NCI-H2196 treated with DMSO at 0.1 percent for 48 hours (cell line): ENCODE data around the gene WWOX.

Experiments
- DNase-seq: peaks from one replicate; lab custom pipeline; 2025; ENCODE audit not compliant: unreplicated experiment; lab: John Stamatoyannopoulos, UW

Gene WWOX

GRCh38 chr16:78192734-78193488 is 93.5 kb downstream of the WWOX start:
- DNase-seq: no peak

GRCh38 chr16:78194948-78195347 is 95.5 kb downstream of the WWOX start:
- DNase-seq: no peak

GRCh38 chr16:78195797-78196196 is 96.3 kb downstream of the WWOX start:
- no peak for DNase-seq

- no peak for DNase-seq
Measured at GRCh38 chr16:78196502-78196901, 97.0 kb downstream of the WWOX start.

GRCh38 chr16:78198288-78198687 is 98.8 kb downstream of the WWOX start:
- no peak for DNase-seq

DNA sequence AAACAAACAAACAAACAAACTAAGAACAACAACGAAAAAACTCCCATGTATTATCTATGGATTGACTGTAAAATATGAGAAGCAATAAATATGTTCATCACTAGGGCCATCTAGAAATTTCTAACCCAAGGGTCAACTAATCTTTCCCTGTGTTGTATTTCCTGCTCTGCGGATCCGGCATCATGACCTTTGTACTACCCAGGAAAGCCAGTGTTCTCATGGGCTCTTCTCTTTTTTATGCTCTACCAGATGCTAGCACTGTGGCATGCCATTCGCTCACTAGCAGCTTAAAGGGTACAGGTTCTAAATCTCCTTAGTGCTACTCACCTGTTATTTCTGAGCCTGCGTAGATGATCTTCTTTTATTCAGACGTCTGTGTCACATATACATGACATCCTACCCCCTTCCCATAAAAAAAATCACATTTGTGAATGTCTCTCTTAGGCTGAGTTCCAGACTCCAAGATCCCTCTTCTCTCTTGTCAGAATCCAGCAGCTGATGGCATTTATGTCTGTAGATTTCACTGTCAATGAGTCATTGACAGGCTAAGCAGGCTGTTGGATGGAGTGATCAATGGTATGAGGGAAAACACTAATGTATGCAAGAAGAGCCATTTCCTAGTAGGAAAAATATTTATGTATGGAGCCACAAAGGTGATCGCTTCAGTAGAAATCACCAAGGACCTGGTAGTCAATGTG is 100.0 kb downstream of the WWOX start:
- no peak for DNase-seq

- DNase-seq: no peak
Measured at GRCh38 chr16:78200023-78200389, 100.6 kb downstream of the WWOX start.

- no peak for DNase-seq
Measured at GRCh38 chr16:78200623-78201096, 101.2 kb downstream of the WWOX start.

GRCh38 chr16:78205506-78205905 is 106.1 kb downstream of the WWOX start:
- DNase-seq: no peak

DNA sequence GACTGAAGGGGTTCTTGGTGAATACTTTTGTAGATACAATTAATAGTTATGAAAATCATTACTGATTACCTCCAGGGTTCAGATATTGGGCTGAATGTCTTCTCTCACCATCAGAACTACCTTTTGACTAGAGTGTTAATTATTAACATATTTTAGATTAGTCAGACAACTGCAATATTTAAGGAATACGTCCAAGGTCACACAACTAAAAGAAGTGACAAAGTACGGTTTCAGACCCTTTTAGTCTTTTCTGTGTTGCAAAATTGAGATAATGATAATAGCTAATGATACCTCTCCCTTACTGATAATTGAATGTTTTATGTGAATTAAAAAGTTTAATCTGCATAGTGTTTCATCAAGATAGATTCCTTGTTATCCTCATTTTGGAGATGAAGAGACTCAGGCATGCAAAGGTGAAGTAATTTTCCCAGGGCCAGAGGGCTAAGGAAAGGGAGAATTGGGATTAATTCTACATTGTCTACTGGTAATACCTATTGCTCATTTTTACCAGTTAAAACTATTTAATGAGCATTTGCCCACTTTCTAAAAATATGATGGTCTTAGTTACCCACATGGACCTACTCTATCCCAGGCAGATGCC is 107.3 kb downstream of the WWOX start:
- DNase-seq: no peak

- no peak for DNase-seq
Measured at GRCh38 chr16:78209951-78210661, 110.7 kb downstream of the WWOX start.

DNA sequence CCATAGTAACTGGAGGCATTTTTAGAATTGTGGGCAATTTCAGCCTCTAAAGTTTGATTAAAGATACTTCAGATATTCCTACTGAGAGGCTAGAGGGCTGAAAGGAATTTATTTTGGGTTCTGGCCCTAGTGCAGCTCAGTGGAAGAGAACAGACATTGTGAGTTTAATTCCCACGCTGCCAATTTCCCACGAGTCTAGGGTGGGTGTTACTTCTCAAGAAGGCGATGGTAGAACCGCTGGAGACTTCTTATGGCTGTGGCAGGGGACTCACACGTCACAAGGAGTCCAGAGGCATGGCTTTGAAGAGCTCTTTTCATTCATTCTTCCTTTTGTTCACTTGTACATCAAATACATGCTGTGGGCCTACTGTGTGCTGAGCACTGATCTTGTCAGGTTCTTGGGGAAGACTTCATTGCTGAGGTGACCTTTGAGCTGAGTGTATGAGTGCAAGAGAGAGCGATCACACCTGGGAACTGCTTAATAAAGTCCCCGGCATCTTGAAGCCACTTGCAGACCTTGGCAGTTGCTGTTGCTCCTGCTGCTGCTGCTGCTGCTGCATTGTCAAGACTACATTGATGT is 111.7 kb downstream of the WWOX start:
- no peak for DNase-seq

GRCh38 chr16:78211946-78212345 is 112.5 kb downstream of the WWOX start:
- no peak for DNase-seq

GRCh38 chr16:78212674-78213073 is 113.2 kb downstream of the WWOX start:
- DNase-seq: no peak

DNA sequence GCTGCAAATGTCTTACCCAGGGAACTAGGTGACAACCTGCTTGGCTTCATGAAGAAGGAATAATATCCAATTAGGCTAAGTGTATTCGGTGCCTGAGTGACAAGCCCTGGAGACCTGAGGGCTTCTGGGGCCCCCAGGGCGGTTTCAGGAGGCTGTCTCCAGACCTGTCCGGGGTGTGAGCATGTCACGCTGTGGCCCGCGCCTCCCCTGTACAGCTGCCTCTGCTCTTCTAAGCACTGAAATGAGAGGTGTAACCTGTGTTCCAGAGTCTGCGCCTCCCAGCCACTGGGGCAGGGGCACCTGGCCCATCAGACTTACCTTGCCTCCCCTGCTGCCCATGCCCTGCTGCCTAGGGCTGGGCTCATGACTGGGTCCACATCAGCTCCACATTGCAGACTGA is 114.3 kb downstream of the WWOX start:
- DNase-seq: no peak

DNA sequence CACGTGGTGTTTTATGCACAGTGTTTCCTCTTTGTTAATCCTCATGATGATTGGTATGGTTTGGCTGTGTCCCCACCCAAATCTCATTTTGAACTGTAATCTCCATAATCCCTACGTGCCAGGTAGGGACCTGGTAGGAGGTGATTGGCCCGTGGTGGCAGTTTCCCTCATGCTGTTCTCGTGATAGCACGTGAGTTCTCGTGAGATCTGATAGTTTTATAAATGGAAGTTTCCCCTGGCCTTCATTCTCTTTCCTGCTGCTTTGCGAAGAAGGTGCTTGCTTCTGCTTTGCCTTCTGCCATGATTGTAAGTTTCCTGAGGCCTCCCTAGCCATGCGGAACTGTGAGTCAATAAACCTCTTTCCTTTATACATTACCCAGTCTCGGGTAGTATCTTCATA is 115.8 kb downstream of the WWOX start:
- DNase-seq: no peak

DNA sequence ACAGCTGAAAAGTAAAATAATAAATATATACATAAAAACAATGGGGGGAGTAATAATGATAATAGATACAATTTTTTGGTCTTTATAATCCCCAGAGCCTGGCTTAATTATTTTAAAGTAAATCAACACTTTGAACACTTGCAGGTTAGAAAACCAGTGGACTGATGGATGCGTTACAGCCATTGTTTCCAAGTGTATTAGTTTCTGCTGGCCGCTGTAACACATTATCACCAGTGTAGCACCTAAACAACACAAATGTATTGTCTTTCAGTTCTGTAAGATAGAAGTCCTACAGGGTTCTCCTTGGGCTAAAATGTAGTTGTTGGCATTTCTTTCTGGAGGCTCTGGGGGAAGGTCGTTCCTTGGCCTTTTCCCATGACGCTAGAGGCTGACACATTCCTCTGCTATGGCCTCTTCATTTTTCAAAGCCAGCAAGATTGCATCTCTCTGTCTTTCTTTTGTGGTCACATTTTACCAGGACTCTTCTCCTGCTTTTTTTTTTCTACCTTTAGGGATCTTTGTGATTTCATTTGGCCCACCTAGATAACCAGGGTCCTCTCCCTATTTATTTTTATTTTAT is 116.8 kb downstream of the WWOX start:
- no peak for DNase-seq

DNA sequence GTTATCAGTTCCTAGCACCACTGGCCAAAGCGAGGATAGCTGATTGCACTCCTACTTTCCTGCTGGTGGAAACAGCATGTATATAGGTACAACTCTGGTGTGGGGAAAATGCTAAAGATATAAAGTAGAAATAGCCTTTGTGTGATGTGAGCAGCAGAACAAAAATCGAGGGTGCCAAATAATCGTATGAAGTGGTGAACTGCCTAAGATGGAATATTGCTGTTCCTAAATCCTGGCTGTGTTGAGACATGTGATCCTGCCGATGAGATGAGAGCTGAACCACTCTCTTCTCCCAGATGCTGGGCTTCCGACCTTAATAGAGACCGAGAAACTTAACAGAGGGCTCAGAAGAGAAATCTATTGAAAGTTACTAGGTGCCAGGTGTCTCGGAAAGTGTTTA is 117.8 kb downstream of the WWOX start:
- DNase-seq: no peak

DNA sequence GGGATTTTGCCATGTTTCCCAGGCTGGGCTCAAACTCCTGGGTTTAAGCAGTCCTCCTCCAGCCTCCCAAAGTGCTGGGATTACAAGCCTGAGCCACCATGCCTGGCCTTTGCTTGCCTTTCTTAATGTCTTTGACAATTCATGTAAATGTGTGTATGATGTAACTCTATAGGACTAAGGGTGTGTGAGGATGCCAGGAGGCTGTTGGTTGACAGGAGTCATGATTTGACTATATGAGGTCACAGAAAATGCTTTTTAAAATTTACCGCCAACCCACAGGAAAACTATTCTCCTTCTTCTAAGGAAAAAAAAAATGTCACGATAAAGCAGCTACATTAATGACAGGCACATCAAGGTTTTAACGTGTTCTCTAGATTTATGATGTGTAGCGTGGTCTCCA is 118.8 kb downstream of the WWOX start:
- no peak for DNase-seq

DNA sequence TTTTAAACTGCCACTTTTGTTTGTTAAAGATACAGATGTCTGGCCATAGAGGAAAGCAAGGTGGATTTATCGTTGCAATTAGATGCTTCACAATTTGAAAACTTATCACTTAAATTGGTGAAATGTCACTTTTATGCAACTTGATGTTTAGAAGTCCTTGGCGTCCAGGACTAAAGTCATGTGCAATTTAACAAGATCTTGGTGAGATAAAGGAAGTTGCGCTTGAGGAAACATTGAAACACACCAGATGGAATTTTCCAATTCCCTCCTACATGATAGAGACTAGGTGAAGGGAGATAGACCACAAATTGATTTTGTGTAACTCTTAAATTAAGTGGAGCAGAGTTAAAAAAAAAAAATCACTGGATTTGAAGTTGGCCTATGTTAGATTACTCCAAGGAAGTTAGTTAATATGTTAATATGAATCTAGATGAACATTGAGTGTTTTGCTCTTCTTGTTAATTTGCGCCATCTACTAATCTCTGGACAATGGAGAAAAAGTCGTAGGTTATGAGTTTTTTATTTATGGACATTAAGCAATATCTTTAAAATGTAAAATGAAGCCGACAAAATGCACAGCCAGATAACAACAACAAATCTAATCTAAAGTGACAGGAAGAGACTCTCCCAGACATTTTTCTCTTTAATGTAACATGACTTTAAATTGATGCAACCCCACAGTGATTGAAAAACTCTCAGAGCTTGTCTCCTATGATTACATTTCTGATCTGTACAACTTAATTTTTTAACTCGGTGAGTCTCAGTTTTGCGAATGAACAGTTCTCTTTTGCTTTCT is 119.6 kb downstream of the WWOX start:
- no peak for DNase-seq
